ENCODE measurements around the gene CTSG. TPM values are rescaled to one million over a fixed set of nuclear protein-coding genes. Genes with fewer than 3 reads are reported as not detected.
"Not testable (repeated sequence)": the region's sequence is repeated elsewhere in the genome, so short reads cannot be mapped to it uniquely, and the experiment has no call there.

Gene CTSG
- under 1 TPM; 0.27 to 0.88 (median 0.69) TPM for polyA plus RNA-seq (ENCODE audit: insufficient read length in 4 of 4)

DNA sequence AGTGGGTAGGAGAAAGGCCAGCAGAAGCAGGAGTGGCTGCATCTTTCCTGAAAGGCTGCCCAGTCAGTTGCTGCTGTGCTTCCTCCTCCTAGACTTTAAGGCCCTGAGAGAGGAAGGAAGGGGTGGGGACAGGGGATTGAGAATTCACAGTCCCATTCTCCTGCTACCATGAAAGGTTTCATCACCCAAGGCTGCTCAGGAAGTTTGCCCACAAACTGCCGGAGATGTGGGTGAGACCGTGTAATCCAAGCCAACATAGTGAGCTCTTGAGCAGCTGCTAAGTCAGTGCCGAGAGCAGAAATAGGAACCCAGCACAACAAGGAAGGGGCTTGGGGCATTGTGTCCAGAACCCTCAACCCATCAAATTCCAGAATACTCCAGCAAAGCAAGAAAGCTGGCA, at the start of gene CTSG:
Gene CTSG (minus strand): TSS at position 69 of the 400 bp plus-strand sequence. CDS start 27 bp downstream, at position 42.
- no peak for DNase-seq (ENCODE audit: low read depth in 4 of 4, low spot score in 2 of 4)

- DNase-seq (ENCODE audit: low read depth in 4 of 4, low spot score in 2 of 4), result no peak
Measured at GRCh38 chr14:24613747-24614146, 37.7 kb upstream of the CTSG start.

DNA sequence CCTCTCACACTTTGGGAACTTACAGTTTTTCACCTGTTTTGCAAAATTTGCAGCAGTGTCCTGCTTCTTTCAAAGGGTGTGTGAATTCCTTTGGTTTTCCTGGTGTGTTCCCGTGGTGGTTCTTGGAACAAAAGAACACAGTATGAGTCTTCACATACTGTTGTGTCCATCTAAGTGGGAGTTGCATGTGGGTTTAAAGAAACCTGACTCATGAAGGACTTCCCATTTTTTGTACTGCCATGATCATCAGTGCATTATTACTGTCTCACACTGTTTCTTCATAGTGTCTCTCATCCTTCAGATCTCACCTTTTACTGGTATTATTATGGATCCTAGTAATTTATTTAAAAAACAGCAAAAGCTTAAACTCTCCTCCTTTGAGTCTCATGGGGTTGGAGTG, 37.2 kb upstream of the CTSG start:
- no peak for DNase-seq (ENCODE audit: low read depth in 4 of 4, low spot score in 2 of 4)

- no peak for DNase-seq (ENCODE audit: low read depth in 4 of 4, low spot score in 2 of 4)
Measured at GRCh38 chr14:24612196-24612595, 36.1 kb upstream of the CTSG start.

DNA sequence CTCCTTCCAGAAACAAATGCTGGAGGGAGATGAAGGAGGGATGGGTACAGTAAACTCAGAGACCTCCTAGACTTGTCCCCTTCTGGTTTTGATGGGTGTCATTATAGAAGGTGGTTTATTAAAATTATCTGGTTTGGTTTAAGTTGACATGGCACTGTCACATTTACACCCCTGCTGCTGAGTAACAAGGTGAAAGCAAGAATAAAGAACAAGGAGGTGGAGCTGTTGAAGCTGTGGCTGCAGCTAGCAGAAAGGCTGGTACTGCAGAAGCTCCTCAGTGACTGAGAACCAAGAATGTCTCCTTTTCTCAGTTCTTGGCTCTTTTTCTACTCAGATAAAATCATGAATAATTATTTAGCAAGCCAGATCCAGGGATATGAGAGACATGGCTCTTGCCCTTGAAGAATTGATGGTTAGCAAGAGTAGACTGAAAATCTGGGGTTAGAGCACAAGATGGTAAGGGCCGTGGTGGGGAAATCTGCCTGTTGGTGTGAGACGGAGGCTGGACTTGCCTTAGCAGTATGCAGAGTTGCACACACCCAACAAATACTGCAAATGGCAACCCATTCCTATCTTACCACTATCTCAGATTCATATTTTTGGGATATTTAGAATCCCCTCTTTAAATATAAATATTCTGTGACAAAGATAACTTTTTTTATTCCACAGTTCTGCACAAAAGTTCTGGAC, 33.8 kb upstream of the CTSG start, which contains the start of gene GZMH:
Gene GZMH (minus strand): TSS at position 31 of the 690 bp plus-strand sequence. CDS start 72 bp downstream, outside the sequence.
- no peak for DNase-seq (ENCODE audit: low read depth in 4 of 4, low spot score in 2 of 4)

GRCh38 chr14:24607635-24608514, 31.8 kb upstream of the CTSG start:
- DNase-seq (ENCODE audit: low read depth in 4 of 4, low spot score in 2 of 4), result no peak

DNA sequence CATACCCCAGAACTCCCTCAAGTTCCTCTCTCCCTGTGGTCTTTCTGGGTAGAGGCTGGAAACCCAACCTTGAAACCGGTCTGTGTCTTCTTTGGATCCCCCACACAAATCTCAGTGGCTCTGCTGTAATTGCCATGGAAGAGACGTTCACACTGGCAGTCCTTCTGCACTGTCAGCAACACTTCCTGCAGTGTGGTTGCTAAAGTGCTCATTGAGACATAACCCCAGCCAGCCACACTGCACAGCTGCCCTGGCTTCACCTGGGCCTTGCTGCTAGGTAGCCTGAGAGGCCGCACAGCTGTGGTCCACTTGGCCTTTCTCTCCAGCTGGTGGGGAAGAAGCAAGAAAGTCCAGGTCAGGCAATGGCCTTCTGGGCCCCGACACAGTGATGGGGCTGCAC, 31.0 kb upstream of the CTSG start:
- DNase-seq (ENCODE audit: low read depth in 4 of 4, low spot score in 2 of 4), result no peak

DNA sequence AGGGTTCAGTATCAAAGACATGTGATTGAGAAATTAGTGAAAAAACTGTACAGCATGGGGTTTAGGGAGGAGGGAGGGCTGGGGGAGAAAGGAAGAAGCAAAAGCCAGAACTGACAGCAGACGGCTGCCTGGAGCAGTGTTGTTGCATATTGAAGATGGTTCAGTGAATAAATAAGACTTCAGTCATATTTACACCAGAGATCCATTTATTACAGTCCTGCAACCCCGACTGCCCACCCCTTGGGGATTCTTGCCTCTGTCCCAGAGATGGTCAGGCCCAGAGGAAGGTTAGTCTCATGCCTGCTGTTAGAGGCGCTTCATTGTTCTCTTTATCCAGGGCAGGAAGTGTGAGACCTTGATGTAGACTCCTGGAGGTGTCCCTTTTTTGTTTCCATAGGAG, 30.2 kb upstream of the CTSG start:
- DNase-seq (ENCODE audit: low read depth in 4 of 4, low spot score in 2 of 4), result no peak

GRCh38 chr14:24605435-24606190, 29.6 kb upstream of the CTSG start:
- DNase-seq (ENCODE audit: low read depth in 4 of 4, low spot score in 2 of 4), result no peak

DNA sequence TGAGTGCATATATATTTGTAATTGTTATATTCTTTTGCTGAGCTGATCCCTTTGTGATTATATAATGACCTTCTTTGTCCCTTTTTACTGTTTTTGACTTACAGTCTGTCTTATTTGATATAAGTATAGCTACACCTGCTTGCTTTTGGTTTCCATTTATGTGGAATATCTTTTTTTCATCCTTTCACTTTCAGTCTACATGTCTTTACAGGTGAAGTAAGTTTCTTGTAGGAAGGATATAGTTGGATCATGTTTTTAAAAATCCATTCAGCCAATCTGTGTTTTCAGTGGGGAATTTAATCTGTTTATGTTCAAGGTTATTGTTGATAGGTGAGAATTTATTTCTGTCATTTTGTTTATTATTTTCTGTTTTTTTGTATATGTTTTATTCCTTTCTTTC, 21.4 kb upstream of the CTSG start:
- no peak for DNase-seq (ENCODE audit: low read depth in 4 of 4, low spot score in 2 of 4)

DNA sequence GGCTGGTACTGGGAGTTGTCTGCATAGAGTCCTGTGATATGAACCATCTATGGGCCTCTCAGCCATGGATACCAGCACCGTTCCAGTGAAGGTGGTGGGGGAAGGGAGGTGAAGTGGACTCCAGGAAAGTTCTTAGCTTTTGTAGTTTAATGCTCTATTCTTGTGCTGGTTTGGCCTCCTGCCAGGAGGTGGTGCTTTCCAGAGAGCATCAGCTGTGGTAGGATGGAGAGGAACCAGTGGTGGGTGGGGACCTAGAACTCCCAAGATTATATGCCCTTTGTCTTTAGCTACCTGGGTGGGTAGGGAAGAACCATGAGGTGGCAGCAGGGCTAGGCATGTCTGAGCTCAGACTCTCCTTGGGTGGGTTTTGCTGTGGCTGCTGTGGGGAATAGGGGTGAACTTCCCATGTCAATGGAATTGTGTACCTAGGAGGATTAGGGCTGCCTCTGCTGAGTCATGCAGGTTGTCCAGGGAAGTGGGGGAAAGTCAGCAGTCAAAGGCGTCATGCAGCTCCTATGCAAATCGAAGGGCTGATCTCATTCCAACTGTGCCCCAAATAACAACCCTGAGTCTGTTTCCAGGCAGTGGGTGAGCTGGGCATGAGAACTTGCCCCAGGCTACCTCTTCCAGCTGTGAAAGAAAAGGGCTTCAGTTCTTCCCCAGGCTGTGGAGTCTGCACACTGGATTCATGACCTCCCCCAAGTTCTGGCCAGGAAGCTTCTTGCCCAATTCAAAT, 19.2 kb upstream of the CTSG start:
- DNase-seq (ENCODE audit: low read depth in 4 of 4, low spot score in 2 of 4), result no peak

DNA sequence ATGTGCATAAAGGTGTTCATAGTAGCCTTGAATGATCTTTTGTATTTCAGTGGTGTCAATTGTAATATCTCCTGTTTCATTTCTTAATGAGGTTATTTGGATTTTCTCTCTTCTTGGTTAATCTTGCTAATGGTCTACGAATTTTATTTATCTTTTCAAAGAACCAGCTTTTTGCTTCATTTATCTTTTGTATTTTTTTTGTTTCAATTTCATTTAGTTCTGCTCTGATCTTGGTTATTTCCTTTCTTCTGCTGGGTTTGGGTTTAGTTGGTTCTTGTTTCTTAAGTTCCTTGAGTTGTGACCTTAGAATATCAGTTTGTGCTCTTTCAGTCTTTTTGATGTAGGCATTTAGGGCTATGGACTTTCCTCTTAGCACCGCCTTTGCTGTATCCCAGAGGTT, 15.0 kb upstream of the CTSG start:
- DNase-seq (ENCODE audit: low read depth in 4 of 4, low spot score in 2 of 4), result not testable (repeated sequence)

- DNase-seq (ENCODE audit: low read depth in 4 of 4, low spot score in 2 of 4), result not testable (repeated sequence)
Measured at GRCh38 chr14:24584402-24584801, 8.4 kb upstream of the CTSG start.

DNA sequence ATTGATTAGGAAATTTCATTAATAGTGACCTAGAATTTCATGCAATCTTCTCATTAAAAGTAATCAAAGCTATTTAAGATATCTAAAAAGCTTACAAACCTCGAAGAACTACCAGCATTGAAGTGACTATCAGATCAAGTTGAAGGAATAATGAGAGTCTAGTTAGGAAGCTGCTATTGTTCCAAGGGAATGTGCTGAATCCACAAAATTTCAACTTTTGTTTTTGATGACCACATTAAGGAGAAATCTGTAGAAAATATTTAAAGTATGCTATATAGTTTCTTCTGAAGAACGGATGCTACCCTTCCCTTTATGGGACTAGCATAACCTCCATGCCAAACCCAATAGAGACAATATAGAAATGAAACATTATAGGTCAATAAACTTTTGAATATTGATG, 2.5 kb upstream of the CTSG start:
- no peak for DNase-seq (ENCODE audit: low read depth in 4 of 4, low spot score in 2 of 4)

DNA sequence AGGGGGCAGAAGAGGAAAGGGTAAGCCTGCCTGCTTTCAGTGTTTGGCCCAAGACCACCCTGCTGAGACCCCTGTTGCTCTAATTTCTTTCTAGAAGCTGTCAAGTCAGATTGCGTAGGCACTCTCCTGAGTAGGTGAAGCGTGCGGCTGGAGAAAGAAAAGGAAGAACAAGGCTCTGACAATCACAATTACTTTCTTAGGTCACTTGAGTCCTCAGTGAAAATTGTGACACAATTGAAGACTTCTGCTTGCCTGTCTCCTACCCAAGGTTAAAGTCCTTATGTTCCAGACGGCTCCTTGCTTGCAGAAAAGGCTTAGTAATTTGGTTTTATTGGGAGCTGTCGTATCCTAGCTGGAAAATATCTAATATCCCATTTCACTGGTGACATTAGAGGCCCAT, 721 bp upstream of the CTSG start:
- no peak for DNase-seq (ENCODE audit: low read depth in 4 of 4, low spot score in 2 of 4)

- DNase-seq (ENCODE audit: low read depth in 4 of 4, low spot score in 2 of 4), result no peak
Measured at GRCh38 chr14:24574206-24574774, 1.8 kb downstream of the CTSG start.

- DNase-seq (ENCODE audit: low read depth in 4 of 4, low spot score in 2 of 4), result no peak
Measured at GRCh38 chr14:24566318-24566717, 9.7 kb downstream of the CTSG start.

DNA sequence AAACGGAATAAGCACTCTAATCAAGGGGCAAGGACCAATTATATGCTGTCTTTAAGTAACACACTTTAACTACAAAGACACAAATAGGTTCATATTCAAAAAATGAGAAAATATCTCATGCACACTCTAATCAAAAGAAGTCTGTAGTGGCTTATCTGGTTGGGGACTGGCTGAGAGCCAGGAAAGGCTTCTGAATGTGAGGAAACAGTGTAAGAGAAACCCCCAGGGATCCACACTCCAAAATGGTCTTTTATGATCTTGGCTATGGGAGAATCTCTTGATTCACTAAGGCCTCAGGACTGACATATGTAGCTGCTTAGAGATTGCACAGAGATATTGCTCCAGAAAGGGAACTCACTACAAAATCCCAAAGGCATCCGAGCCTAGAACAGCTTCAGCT, 10.3 kb downstream of the CTSG start:
- no peak for DNase-seq (ENCODE audit: low read depth in 4 of 4, low spot score in 2 of 4)

DNA sequence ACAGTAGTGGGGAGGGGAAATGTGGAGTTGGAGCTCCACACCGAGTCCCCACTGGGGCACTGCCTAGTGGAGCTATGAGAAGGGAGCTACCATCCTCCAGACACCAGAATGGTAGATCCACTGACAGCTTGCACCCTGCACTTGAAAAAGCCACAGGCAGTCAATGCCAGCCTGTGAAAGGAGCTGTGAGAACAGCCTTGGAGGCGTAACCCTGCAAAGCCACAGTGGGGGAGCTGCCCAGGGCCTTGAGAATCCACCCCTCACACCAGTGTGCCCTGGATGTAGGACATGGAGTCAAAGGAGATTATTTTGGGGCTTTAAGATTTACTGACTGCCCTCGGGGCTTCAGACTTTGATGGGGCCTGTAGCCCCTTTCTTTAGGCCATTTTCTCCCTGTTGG, 12.5 kb downstream of the CTSG start:
- DNase-seq (ENCODE audit: low read depth in 4 of 4, low spot score in 2 of 4), result no peak

DNA sequence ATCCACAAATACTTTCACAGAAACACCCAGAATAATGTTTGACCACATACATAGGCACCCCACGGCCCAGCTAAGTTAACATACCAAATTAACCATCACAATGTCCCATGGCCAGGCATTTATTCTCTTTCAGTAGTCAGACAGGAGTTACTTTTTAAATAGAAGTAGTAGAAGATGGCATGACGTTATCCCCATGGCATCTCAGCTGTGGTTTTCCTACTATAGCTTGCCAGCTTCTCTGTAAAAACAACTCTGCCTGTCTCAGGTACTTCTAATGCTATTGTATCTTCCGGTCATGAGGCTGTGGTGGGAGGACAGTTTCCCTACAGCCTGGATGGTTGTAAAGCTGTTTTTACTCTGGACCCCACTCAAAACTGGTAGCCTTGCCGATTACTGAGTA, 19.3 kb downstream of the CTSG start:
- no peak for DNase-seq (ENCODE audit: low read depth in 4 of 4, low spot score in 2 of 4)
